ENCODE measurements around the gene IKBKE. TPM values are rescaled to one million over a fixed set of nuclear protein-coding genes. Genes with fewer than 3 reads are reported as not detected.

The IKBKE gene
- total RNA-seq, 1 experiment from 2014 or later, result 5.1 TPM

DNA sequence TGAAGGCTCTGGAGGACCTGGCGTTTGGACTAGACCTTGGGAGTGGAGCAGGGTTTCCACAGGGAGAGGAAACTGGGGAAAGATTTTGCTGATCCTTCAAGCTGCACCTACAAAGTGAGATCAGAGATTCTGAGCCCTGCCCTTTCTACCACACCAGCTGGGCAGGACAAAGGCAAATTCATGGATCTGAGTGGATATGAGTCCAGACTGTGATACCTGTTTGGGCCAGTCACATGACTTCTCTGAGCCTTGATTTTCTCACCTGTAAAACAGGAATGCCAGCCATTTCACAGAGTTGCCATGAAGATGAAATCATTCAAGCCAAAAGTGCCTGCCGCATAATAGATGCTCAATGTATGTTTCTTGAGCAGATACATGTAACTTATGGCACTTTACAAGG, 32.1 kb downstream of the IKBKE start:
- Histone ChIP-seq H3K4me2 (ENCODE audit: low read length) (no peak overlapping the region), H3K4me1 (ENCODE audit: control insufficient read depth in 1 of 2, insufficient read depth in 2 of 2, low read length in 2 of 2) (peaks cover 52 to 81% of the 10 kb centered on the region in 2 experiments), H3K27me3 (ENCODE audit: insufficient read depth, low read length) (no peaks in the 10 kb centered on the region), H3K9ac (ENCODE audit: low read length) (no peak overlapping the region), H3K4me3 (replicated peaks in 1 of 2; ENCODE audit: low read depth in 1 of 2, low read length in 2 of 2) (no peak overlapping the region), H2AFZ (ENCODE audit: low read depth, low read length, poor library complexity, severe bottlenecking) (no peak overlapping the region), H4K20me1 (ENCODE audit: insufficient read depth) (no peaks in the 10 kb centered on the region), H3K9me2 (ENCODE audit: insufficient read depth) (no peaks in the 10 kb centered on the region), H3K36me3 (ENCODE audit: control insufficient read depth in 1 of 2, insufficient read depth in 2 of 2, low read length in 2 of 2) (no peaks in the 10 kb centered on the region), H3K9me3 (ENCODE audit: control insufficient read depth in 1 of 2, insufficient read depth in 1 of 2, low read depth in 1 of 2, low read length in 2 of 2) (no peaks in the 10 kb centered on the region), H3K79me2 (ENCODE audit: insufficient read depth, low read length) (no peaks in the 10 kb centered on the region), H3K27ac (ENCODE audit: low read depth, low read length) (no peak overlapping the region)
- TF ChIP-seq FOSL1 (IDR thresholded peaks at IDR 0.05; ENCODE audit: low read depth), result no peak
- TF ChIP-seq JUND (IDR thresholded peaks at IDR 0.05), result no peak
- TF ChIP-seq, protein P1, sequence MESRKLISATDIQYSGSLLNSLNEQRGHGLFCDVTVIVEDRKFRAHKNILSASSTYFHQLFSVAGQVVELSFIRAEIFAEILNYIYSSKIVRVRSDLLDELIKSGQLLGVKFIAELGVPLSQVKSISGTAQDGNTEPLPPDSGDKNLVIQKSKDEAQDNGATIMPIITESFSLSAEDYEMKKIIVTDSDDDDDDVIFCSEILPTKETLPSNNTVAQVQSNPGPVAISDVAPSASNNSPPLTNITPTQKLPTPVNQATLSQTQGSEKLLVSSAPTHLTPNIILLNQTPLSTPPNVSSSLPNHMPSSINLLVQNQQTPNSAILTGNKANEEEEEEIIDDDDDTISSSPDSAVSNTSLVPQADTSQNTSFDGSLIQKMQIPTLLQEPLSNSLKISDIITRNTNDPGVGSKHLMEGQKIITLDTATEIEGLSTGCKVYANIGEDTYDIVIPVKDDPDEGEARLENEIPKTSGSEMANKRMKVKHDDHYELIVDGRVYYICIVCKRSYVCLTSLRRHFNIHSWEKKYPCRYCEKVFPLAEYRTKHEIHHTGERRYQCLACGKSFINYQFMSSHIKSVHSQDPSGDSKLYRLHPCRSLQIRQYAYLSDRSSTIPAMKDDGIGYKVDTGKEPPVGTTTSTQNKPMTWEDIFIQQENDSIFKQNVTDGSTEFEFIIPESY (IDR thresholded peaks at IDR 0.05; ENCODE audit: extremely low read depth, insufficient replicate concordance, low read length), result no peak
- no peak for TF ChIP-seq ZNF274 (IDR thresholded peaks at IDR 0.05; ENCODE audit: low read depth, low read length)
- TF ChIP-seq RAD21 (IDR thresholded peaks at IDR 0.05; ENCODE audit: low read depth), result no peak
- TF ChIP-seq, protein P2, sequence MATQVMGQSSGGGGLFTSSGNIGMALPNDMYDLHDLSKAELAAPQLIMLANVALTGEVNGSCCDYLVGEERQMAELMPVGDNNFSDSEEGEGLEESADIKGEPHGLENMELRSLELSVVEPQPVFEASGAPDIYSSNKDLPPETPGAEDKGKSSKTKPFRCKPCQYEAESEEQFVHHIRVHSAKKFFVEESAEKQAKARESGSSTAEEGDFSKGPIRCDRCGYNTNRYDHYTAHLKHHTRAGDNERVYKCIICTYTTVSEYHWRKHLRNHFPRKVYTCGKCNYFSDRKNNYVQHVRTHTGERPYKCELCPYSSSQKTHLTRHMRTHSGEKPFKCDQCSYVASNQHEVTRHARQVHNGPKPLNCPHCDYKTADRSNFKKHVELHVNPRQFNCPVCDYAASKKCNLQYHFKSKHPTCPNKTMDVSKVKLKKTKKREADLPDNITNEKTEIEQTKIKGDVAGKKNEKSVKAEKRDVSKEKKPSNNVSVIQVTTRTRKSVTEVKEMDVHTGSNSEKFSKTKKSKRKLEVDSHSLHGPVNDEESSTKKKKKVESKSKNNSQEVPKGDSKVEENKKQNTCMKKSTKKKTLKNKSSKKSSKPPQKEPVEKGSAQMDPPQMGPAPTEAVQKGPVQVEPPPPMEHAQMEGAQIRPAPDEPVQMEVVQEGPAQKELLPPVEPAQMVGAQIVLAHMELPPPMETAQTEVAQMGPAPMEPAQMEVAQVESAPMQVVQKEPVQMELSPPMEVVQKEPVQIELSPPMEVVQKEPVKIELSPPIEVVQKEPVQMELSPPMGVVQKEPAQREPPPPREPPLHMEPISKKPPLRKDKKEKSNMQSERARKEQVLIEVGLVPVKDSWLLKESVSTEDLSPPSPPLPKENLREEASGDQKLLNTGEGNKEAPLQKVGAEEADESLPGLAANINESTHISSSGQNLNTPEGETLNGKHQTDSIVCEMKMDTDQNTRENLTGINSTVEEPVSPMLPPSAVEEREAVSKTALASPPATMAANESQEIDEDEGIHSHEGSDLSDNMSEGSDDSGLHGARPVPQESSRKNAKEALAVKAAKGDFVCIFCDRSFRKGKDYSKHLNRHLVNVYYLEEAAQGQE (IDR thresholded peaks at IDR 0.05; ENCODE audit: low read depth), result no peak
- TF ChIP-seq POLR2A (IDR thresholded peaks at IDR 0.05; ENCODE audit: borderline replicate concordance, extremely low read depth, insufficient read depth, insufficient read length), result no peak
- TF ChIP-seq YY1 (IDR thresholded peaks at IDR 0.05; ENCODE audit: extremely low read depth, insufficient replicate concordance, low read depth, low read length), result no peak
- no peak for TF ChIP-seq EGR1 (IDR thresholded peaks at IDR 0.05; ENCODE audit: low read depth)
- TF ChIP-seq ELF1 (IDR thresholded peaks at IDR 0.05; ENCODE audit: borderline replicate concordance, low read depth), result no peak
- TF ChIP-seq SIN3A (IDR thresholded peaks at IDR 0.05; ENCODE audit: low read depth), result no peak
- DNase-seq (ENCODE audit: low read depth, low spot score) (no peak), ATAC-seq (no peak)
- POLR2A ChIA-PET, result no interaction called here
- RAD21 ChIA-PET (ENCODE audit: low non-redundant PET in 1 of 2, low total read pairs in 2 of 2, uncharacterized antibody in 2 of 2, unreplicated experiment in 2 of 2), result no interaction called here
- BruUV-seq (replicated peaks), result no TSS peak
- CTCF ChIA-PET, result no interaction called here
- intact Hi-C loops (cut with micrococcal nuclease), result no loop called here
